8988T (cell line): ENCODE measurements around the gene LGR4.
A peak's percentile ranks its signal among the peaks of the same experiment; 100 is the strongest.
"Not testable (repeated sequence)": the region's sequence is repeated elsewhere in the genome, so short reads cannot be mapped to it uniquely, and the experiment has no call there.

Source experiments
- DNase-seq: peaks from one replicate; pipeline ENCODE4 v3.0.0; 2011

The LGR4 gene

GRCh38 chr11:27372164-27372563 lies 100.4 kb downstream of the LGR4 start:
- no peak for DNase-seq

- DNase-seq, result no peak
Measured at GRCh38 chr11:27371489-27371888, 101.1 kb downstream of the LGR4 start.

- DNase-seq, result no peak
Measured at GRCh38 chr11:27370374-27370773, 102.2 kb downstream of the LGR4 start.

DNA sequence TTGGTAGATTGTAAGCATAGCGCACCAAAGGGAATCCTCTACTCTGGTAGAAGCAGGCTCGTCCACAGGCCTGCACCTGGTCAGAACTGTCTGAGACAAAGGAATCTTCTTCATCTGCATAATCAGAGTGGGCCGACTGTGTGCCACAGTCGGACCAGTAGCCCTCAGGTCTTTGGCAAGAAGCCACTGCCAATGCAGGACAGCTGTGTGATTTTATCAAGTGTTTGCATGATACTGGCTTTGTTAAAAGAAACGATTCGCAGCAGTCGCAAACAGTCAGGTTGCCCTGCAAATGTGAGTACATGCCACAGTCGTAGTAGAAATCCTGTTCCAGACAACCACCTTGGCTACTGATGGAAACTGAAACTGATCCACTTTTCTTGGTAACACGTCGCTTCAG lies 104.7 kb downstream of the LGR4 start:
- DNase-seq, result no peak

DNA sequence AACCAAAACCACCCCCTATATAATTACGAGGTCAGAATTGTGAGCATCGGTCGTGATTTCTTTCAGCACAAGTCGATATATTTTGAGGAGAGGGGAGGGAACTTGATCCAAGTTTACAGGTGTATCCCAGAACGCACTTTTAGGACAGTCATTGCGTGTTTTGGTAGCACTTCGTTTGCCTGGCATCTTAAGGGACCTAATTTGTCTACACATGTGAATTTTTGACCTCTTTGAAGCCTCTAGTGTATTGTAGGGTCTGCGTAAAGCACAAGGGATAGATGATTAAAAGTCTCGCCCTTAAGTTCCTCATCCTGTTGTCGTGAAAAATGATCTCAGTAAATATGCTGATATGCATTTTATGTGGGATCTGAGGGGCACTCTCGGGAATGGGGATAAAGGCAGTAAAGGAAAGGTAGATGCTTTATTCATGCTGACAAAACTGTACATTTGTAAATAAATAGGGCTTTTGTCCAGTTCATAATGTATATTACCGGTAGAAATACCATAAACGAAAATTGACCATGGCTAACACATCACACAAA lies 108.9 kb downstream of the LGR4 start:
- no peak for DNase-seq

DNA sequence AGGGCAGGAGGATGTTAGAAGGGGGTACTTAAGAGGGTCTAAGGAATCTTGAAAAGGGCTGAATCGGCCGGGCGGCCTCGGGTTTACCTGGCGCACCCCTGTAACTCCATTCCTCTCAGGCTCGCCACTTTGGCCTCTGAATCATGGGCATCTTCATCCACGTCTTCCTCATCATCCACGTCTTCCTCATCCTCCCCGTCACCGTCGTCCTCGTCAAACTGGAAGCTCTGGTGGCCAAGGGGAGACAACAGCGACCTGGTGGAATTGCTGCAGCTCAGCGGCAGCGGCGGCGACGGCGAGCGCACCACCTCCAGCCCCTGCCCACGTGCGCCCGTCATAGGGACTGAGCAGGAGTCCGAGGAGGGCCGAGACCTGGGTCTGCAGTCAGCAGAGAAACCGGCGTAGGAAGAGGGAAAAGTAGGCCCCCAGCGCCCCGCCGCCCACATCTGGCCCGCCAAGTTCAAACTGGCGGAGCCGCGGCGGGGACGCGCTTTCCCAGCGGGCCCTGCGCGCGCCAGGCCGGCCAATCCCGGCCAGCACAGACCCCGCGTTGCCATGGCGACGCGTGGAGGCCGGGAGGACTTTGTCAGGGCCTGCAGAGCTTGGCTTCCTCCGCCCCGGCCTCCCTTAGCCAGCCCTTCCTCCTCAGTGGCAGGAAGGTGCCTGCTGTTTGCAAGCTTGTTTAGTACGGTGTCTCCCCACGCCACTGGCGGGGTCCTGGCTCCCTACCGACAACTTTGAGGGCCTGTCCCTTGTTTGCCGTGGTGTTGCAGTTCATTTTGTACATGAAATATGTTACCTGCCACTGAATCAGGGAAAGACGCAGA lies 109.6 kb downstream of the LGR4 start, which contains the start of gene CCDC34:
TSS of gene CCDC34 (minus strand) at position 467 of the 827 bp plus-strand sequence. CDS start at position 446, 21 bp downstream.
- peak; percentile 76 for DNase-seq

- no peak for DNase-seq
Measured at GRCh38 chr11:27361649-27362431, 110.8 kb downstream of the LGR4 start.

GRCh38 chr11:27358296-27358695 lies 114.3 kb downstream of the LGR4 start:
- DNase-seq, result no peak

DNA sequence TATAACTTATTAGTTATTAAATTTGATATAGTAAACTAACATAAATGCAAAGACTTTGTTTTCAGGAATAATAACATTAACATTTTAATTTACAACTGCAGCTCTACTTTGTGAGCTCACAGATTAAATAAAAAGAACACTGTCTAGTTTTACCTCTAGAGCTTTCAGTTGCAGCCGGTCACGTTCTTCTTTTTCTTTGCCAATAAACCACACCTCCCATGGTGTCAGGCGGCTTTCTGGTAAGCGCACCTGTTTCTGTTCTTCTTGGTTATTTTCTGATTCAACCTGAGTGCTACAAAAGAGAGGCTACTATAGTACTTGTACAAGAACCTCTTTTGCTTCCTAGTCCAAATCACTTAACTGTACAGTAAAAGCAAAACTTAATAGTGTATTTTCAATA lies 115.3 kb downstream of the LGR4 start:
- no peak for DNase-seq

GRCh38 chr11:27356624-27357222 lies 115.9 kb downstream of the LGR4 start:
- DNase-seq, result no peak

GRCh38 chr11:27355575-27356104 lies 117.0 kb downstream of the LGR4 start:
- no peak for DNase-seq

GRCh38 chr11:27354359-27354965 lies 118.1 kb downstream of the LGR4 start:
- DNase-seq, result no peak

DNA sequence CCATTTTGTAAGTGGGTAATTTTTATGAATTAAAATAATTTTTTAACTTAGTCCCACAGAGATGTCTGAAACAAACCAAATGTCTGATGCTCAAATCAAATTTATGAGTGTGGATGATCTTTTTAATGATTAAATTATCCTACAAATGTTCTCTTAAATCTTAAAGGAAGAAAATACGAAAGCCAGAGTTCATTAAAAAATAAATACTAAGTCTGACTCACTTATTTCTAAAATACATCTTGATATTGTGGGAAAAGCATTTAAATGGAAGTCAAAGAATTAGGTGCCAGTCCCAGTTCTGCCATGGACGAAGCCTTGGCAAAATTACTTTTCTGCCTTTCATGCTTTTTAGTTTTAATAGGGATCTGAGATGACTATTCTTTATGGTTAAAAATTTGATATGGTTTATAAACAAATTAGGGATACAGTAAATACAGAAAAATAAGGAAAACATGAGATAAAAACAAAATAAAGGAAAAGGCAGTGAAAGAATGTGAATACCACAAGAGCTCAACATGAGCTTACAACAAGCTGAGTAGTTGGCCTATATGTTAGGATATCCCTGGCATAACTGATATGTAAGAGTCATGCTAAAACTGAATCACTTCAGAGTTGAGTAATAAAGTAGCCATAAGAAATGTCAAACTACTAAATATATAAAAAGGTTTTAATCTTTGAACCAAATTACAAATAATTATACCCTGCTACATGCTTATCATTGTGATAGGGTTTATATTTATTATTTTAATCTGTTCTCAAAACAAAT lies 118.8 kb downstream of the LGR4 start:
- DNase-seq, result no peak

- no peak for DNase-seq
Measured at GRCh38 chr11:27352781-27353180, 119.8 kb downstream of the LGR4 start.

- no peak for DNase-seq
Measured at GRCh38 chr11:27350511-27350910, 122.1 kb downstream of the LGR4 start.

GRCh38 chr11:27349919-27350318 lies 122.7 kb downstream of the LGR4 start:
- no peak for DNase-seq

- no peak for DNase-seq
Measured at GRCh38 chr11:27348340-27348873, 124.2 kb downstream of the LGR4 start.

GRCh38 chr11:27347359-27348339 lies 124.9 kb downstream of the LGR4 start:
- DNase-seq, result no peak

- DNase-seq, result no peak
Measured at GRCh38 chr11:27339941-27340340, 132.6 kb downstream of the LGR4 start.

DNA sequence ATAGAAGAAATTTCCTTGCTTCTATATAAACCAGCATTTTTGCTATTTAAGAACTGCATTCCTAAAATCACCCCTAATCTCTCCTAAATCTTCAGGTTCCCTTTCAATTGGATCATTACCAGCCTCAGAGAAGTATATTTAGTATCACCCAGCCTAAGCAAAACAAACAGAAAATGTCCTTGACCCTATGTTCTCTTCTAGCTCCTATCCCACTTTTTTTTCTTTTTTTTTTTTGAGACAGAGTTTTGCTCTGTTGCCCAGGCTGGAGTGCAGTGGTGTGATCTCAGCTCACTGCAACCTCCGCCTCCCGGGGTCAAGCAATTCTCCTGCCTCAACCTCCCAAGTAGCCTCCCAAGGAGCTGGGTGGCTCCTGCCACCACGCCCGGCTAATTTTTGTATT lies 137.8 kb downstream of the LGR4 start:
- not testable (repeated sequence) for DNase-seq
